Measurements from ENCODE around the gene CPA2. TPM values are rescaled to one million over a fixed set of nuclear protein-coding genes. Genes with fewer than 3 reads are reported as not detected.

CPA2 gene
- total RNA-seq, 2 donors from 2014 or later = 0.40 to 0.66 TPM

GRCh38 chr7:130276796-130277762, 10.4 kb downstream of the CPA2 start:
- no peaks in the 10 kb centered on the region for H3K9me3 ChIP-seq (ENCODE audit: control insufficient read depth, low read length)
- no peaks in the 10 kb centered on the region for H3K27me3 ChIP-seq (ENCODE audit: control insufficient read depth, insufficient read depth, low read length, poor library complexity, severe bottlenecking)
- no peak overlapping the region for H3K27ac ChIP-seq (ENCODE audit: low read depth, low read length)
- no peak overlapping the region for H3K4me3 Mint-ChIP-seq
- H3K27me3 Mint-ChIP-seq (ENCODE audit: insufficient read depth) = peaks cover 2% of the 10 kb centered on the region
- TF ChIP-seq, protein P1, sequence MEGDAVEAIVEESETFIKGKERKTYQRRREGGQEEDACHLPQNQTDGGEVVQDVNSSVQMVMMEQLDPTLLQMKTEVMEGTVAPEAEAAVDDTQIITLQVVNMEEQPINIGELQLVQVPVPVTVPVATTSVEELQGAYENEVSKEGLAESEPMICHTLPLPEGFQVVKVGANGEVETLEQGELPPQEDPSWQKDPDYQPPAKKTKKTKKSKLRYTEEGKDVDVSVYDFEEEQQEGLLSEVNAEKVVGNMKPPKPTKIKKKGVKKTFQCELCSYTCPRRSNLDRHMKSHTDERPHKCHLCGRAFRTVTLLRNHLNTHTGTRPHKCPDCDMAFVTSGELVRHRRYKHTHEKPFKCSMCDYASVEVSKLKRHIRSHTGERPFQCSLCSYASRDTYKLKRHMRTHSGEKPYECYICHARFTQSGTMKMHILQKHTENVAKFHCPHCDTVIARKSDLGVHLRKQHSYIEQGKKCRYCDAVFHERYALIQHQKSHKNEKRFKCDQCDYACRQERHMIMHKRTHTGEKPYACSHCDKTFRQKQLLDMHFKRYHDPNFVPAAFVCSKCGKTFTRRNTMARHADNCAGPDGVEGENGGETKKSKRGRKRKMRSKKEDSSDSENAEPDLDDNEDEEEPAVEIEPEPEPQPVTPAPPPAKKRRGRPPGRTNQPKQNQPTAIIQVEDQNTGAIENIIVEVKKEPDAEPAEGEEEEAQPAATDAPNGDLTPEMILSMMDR (conservative IDR thresholded peaks at IDR 0.05) = no peak
- H3K36me3 Mint-ChIP-seq (ENCODE audit: low read depth) = no peaks in the 10 kb centered on the region
- peaks cover 34% of the 10 kb centered on the region for H3K4me1 Mint-ChIP-seq
- 98% methylated on average over 8 to 10 of the region's 10 CpGs for WGBS, 2 experiments (ENCODE audit: insufficient coverage in 1 of 2, insufficient read length in 1 of 2)
- no peak overlapping the region for H3K4me3 ChIP-seq (ENCODE audit: low read length)
- no peak overlapping the region for H3K27ac Mint-ChIP-seq
- H3K9me3 Mint-ChIP-seq = no peaks in the 10 kb centered on the region
- H3K9ac ChIP-seq (ENCODE audit: extremely low read depth, low read length, poor library complexity, severe bottlenecking) = no peak overlapping the region
- peaks cover 11% of the 10 kb centered on the region for H3K4me1 ChIP-seq (ENCODE audit: control insufficient read depth, insufficient read depth, low read length)
- H3K36me3 ChIP-seq (ENCODE audit: control insufficient read depth, insufficient read depth, low read length) = no peaks in the 10 kb centered on the region
- no peak for DNase-seq

DNA sequence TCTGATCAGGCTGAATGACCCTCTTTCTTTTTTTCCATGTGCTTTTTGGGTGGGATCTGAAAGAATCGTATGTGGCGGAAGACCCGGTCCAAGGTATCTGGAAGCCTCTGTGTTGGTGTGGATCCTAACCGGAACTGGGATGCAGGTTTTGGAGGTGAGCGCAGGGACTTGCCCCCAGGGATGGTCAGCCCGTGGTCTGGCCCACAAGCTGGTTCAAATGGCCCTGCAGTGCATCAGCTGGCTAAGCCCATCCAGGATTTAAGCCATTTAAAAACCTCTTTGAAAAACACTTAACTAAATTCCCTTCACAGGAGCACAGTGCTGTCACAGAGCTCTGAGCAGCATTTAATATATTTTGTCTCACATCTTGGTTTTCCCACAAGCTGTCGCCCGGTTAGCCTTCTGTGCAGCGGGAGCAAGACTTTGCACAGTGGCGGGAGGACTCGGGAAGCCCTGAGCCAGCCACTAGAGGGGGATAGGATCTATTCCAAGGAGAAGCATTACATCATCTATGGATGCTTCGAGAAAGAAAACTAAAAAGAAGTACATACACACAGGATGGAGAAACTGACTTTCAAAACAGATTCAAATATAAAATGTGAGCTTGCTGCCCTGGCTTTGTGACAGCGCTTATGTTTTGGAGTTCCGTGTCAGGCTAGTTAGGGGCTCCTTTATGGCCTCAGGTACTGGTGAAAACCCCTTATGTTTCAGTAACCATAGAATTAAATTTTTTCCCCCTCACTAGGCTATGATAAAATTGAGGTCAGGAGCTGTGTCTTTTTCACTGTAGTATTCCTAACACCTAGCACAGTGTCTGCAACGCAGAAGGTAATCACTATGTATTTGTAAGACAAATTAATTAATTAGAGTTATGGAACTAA, 11.3 kb downstream of the CPA2 start:
- H3K4me1 ChIP-seq (ENCODE audit: control insufficient read depth, insufficient read depth, low read length) = peaks cover 4% of the 10 kb centered on the region
- H3K4me3 ChIP-seq (ENCODE audit: low read length) = no peak overlapping the region
- WGBS, 2 experiments (ENCODE audit: insufficient coverage in 1 of 2, insufficient read length in 1 of 2) = 80 to 100% methylated on average over 5 to 15 of the region's 15 CpGs
- Mint-ChIP-seq H3K27me3 (ENCODE audit: insufficient read depth) (peaks cover 2% of the 10 kb centered on the region), H3K36me3 (ENCODE audit: low read depth) (no peaks in the 10 kb centered on the region), H3K9me3 (no peaks in the 10 kb centered on the region), H3K27ac (no peak overlapping the region), H3K4me1 (peaks cover 24% of the 10 kb centered on the region), H3K4me3 (no peak overlapping the region)
- no peaks in the 10 kb centered on the region for H3K27me3 ChIP-seq (ENCODE audit: control insufficient read depth, insufficient read depth, low read length, poor library complexity, severe bottlenecking)
- no peak overlapping the region for H3K27ac ChIP-seq (ENCODE audit: low read depth, low read length)
- peak; percentile 87 for DNase-seq
- no peak overlapping the region for H3K9ac ChIP-seq (ENCODE audit: extremely low read depth, low read length, poor library complexity, severe bottlenecking)
- TF ChIP-seq, protein P1 (conservative IDR thresholded peaks at IDR 0.05) = peak; percentile 85
- no peaks in the 10 kb centered on the region for H3K9me3 ChIP-seq (ENCODE audit: control insufficient read depth, low read length)
- H3K36me3 ChIP-seq (ENCODE audit: control insufficient read depth, insufficient read depth, low read length) = no peaks in the 10 kb centered on the region

DNA sequence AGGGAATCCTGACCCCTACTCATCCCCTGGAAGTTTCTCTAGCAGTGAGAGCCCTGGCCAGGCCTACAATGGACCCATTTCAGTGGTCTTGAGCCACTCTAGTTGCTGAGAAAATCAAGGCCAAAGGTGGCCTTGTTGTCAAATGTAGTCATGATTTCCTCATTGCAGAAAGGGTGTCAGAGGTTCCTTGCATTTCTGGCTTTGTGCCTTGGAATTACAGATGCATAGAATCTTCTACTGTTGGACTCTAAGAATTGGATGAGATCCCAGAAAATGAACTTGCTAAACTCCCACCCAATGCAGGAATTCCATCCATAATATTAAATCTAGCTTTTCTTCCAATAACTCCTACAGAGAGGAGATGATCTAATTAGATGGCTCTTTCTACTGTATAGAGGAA, 12.2 kb downstream of the CPA2 start:
- peaks cover 4% of the 10 kb centered on the region for H3K4me1 ChIP-seq (ENCODE audit: control insufficient read depth, insufficient read depth, low read length)
- no peaks in the 10 kb centered on the region for H3K9me3 ChIP-seq (ENCODE audit: control insufficient read depth, low read length)
- no peak overlapping the region for H3K4me3 Mint-ChIP-seq
- no peak for DNase-seq
- no peak overlapping the region for H3K4me3 ChIP-seq (ENCODE audit: low read length)
- H3K36me3 Mint-ChIP-seq (ENCODE audit: low read depth) = no peaks in the 10 kb centered on the region
- TF ChIP-seq, protein P1 (conservative IDR thresholded peaks at IDR 0.05) = no peak
- no peak overlapping the region for H3K27ac Mint-ChIP-seq
- H3K9me3 Mint-ChIP-seq = no peaks in the 10 kb centered on the region
- no peak overlapping the region for H3K27ac ChIP-seq (ENCODE audit: low read depth, low read length)
- H3K4me1 Mint-ChIP-seq = peaks cover 18% of the 10 kb centered on the region
- no peaks in the 10 kb centered on the region for H3K27me3 ChIP-seq (ENCODE audit: control insufficient read depth, insufficient read depth, low read length, poor library complexity, severe bottlenecking)
- H3K9ac ChIP-seq (ENCODE audit: extremely low read depth, low read length, poor library complexity, severe bottlenecking) = no peak overlapping the region
- peaks cover 2% of the 10 kb centered on the region for H3K27me3 Mint-ChIP-seq (ENCODE audit: insufficient read depth)
- no peaks in the 10 kb centered on the region for H3K36me3 ChIP-seq (ENCODE audit: control insufficient read depth, insufficient read depth, low read length)
